Stimulated activated CD4-positive, alpha-beta T cell treated with anti-CD3 and anti-CD28 coated beads, Interleukin-12 subunit alpha, Interleukin-12 subunit beta, amount 100 ng/mL, for 24 hours (primary cell): Measurements from ENCODE around the gene HADHA.

Experiments
- DNase-seq, 2 experiments: peaks; one replicate each; pipeline ENCODE4 v3.0.0-alpha.2; 2020; ENCODE audit warnings: low read depth in 2 of 2

Gene HADHA

DNA sequence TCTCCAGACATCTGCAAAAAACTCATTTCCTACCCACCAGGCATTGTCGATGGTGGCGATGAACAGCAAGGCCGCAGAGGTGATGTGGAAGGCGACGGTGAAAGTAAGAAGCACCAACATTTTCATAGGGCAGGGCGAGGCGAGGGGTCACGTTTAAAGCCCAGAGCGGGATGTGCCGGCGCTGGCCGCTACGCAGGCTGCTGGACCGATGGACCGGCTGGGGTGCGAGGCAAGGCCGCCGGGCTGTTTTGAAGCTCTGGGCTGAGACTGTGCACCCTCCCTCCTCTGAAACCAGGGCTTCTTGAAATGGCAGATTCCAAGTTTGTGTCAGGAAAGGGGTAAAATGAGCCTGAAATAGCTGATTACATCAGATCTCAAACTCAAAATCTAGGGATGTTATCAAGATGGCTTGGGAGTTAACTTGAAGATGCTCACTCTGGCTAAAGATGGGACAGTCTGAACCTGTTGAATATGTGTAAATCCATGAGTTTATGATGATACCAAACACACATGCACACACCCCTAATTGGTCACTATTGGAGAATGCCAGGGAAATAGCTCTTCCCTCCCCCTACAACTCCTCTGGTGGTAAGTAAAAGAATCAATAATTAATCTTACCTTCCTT lies 103.2 kb downstream of the HADHA start:
- no peak for DNase-seq
